NOMO-1 treated with DMSO at 0.1 percent for 48 hours (cell line): Measurements from ENCODE around the gene CTSE.
A peak's percentile ranks its signal among the peaks of the same experiment; 100 is the strongest.
"Not testable (repeated sequence)": the region's sequence is repeated elsewhere in the genome, so short reads cannot be mapped to it uniquely, and the experiment has no call there.

Experiments
- DNase-seq: peaks from one replicate; lab custom pipeline; 2025; ENCODE audit not compliant: unreplicated experiment; lab: John Stamatoyannopoulos, UW

CTSE gene

GRCh38 chr1:206023695-206024094 lies at the start of gene CTSE:
CTSE (minus strand) TSS chr1:206023895; CDS start chr1:206023791, 104 bp downstream.
- no peak for DNase-seq

- peak; percentile 10 for DNase-seq
Observed at GRCh38 chr1:206070627-206071304, 47.1 kb upstream of the CTSE start.

GRCh38 chr1:206068314-206068713 lies 44.6 kb upstream of the CTSE start:
- DNase-seq = peak; percentile 34

GRCh38 chr1:206067486-206068227 lies 44.0 kb upstream of the CTSE start:
- DNase-seq = peak; percentile 31

GRCh38 chr1:206066479-206067171 lies 42.9 kb upstream of the CTSE start:
- DNase-seq = peak; percentile 75

- no peak for DNase-seq
Observed at GRCh38 chr1:206065547-206066145, 42.0 kb upstream of the CTSE start.

GRCh38 chr1:206064501-206064900 lies 40.8 kb upstream of the CTSE start:
- not testable (repeated sequence) for DNase-seq

GRCh38 chr1:206064001-206064400 lies 40.3 kb upstream of the CTSE start:
- DNase-seq = not testable (repeated sequence)

GRCh38 chr1:206062464-206062863 lies 38.8 kb upstream of the CTSE start:
- DNase-seq = no peak

GRCh38 chr1:206060844-206061243 lies 37.1 kb upstream of the CTSE start:
- DNase-seq = no peak

GRCh38 chr1:206059355-206059915 lies 35.7 kb upstream of the CTSE start:
- peak; percentile 14 for DNase-seq

- DNase-seq = no peak
Observed at GRCh38 chr1:206058927-206059292, 35.2 kb upstream of the CTSE start.

- DNase-seq = not testable (repeated sequence)
Observed at GRCh38 chr1:206058289-206058926, 34.7 kb upstream of the CTSE start.

GRCh38 chr1:206055639-206056323 lies 32.1 kb upstream of the CTSE start:
- not testable (repeated sequence) for DNase-seq

- not testable (repeated sequence) for DNase-seq
Observed at GRCh38 chr1:206055069-206055625, 31.5 kb upstream of the CTSE start.

GRCh38 chr1:206053616-206054015 lies 29.9 kb upstream of the CTSE start:
- DNase-seq = not testable (repeated sequence)

GRCh38 chr1:206052919-206053610 lies 29.4 kb upstream of the CTSE start, which contains the start of gene RHEX:
RHEX (plus strand) TSS chr1:206053173; CDS start chr1:206097829, 44,656 bp downstream.
- not testable (repeated sequence) for DNase-seq

GRCh38 chr1:206052231-206052865 lies 28.7 kb upstream of the CTSE start:
- DNase-seq = not testable (repeated sequence)
